Measurements from ENCODE around the gene ZNF445.
"Not testable (repeated sequence)": the region's sequence is repeated elsewhere in the genome, so short reads cannot be mapped to it uniquely, and the experiment has no call there.

DNA sequence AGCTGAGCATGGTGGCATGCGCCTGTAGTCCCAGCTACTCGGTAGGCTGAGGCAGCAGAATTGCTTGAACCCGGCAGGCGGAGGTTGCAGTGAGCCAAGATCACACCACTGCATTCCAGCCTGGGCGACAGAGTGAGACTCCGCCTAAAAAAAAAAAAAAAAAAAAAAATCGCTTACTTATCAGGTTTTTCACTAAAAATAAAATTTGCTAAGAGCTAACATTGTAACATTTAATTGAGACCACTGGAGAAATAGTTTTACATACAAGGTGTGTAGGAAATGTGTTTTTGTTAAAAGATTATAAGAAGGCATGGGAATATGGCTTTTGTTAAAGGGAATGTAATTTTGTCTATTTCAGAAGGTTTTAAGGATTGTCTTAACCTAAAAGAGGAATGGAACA lies 12.6 kb downstream of the ZNF445 start:
- TF ChIP-seq, protein P1, sequence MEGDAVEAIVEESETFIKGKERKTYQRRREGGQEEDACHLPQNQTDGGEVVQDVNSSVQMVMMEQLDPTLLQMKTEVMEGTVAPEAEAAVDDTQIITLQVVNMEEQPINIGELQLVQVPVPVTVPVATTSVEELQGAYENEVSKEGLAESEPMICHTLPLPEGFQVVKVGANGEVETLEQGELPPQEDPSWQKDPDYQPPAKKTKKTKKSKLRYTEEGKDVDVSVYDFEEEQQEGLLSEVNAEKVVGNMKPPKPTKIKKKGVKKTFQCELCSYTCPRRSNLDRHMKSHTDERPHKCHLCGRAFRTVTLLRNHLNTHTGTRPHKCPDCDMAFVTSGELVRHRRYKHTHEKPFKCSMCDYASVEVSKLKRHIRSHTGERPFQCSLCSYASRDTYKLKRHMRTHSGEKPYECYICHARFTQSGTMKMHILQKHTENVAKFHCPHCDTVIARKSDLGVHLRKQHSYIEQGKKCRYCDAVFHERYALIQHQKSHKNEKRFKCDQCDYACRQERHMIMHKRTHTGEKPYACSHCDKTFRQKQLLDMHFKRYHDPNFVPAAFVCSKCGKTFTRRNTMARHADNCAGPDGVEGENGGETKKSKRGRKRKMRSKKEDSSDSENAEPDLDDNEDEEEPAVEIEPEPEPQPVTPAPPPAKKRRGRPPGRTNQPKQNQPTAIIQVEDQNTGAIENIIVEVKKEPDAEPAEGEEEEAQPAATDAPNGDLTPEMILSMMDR (IDR thresholded peaks at IDR 0.05) = not testable (repeated sequence)
- TF ChIP-seq POLR2AphosphoS5 (IDR thresholded peaks at IDR 0.05; ENCODE audit: low read depth, low read length) = not testable (repeated sequence)

Measured in Panc1 (cell line).